ENCODE measurements around the gene SYK. TPM values are rescaled to one million over a fixed set of nuclear protein-coding genes. Genes with fewer than 3 reads are reported as not detected.
A peak's percentile ranks its signal among the peaks of the same experiment; 100 is the strongest.

Gene SYK
- total RNA-seq, 1 donor from 2014 or later, result 12.0 TPM

- H3K27me3 ChIP-seq, result no peaks in the 10 kb centered on the region
- TF ChIP-seq POLR2AphosphoS5 (IDR thresholded peaks at IDR 0.05; ENCODE audit: insufficient read depth in 1 of 2, low read depth in 1 of 2) (no peak), POLR2A (IDR thresholded peaks at IDR 0.05) (no peak)
- DNase-seq (ENCODE audit: extremely low spot score in 2 of 2), result no peak
- intact Hi-C loops (cut with DNase I), result loop anchor here (10.0 kb wide), 1 partner anchor 761 kb away; no protein-coding TSS in a partner anchor
- no peaks in the 10 kb centered on the region for H3K36me3 ChIP-seq
- no peak overlapping the region for H3K4me3 ChIP-seq
- H3K27ac ChIP-seq, result no peak overlapping the region
- no peaks in the 10 kb centered on the region for H3K9me3 ChIP-seq
- H3K4me1 ChIP-seq, result peaks cover under 1% of the 10 kb centered on the region
These were observed 112.6 kb downstream of the SYK start for GRCh38 chr9:90914196-90914595.

GRCh38 chr9:90914868-90915483, 113.4 kb downstream of the SYK start:
- DNase-seq (ENCODE audit: extremely low spot score in 2 of 2), result no peak
- Histone ChIP-seq H3K27ac (no peak overlapping the region), H3K27me3 (no peaks in the 10 kb centered on the region), H3K4me1 (peaks cover 8% of the 10 kb centered on the region), H3K36me3 (no peaks in the 10 kb centered on the region), H3K9me3 (no peaks in the 10 kb centered on the region), H3K4me3 (no peak overlapping the region)
- TF ChIP-seq CTCF (IDR thresholded peaks at IDR 0.05), result peak; percentile 76 to 98 (median 79)
- no peak for TF ChIP-seq POLR2A (IDR thresholded peaks at IDR 0.05)
- peak in 1 of 2 donors; percentile 13 for TF ChIP-seq POLR2AphosphoS5 (IDR thresholded peaks at IDR 0.05; ENCODE audit: insufficient read depth in 1 of 2, low read depth in 1 of 2)
- intact Hi-C loops (cut with DNase I), result loop anchor here (5.0 to 10.0 kb wide), 2 partner anchors 512 to 760 kb away; no protein-coding TSS in a partner anchor

- TF ChIP-seq CTCF (IDR thresholded peaks at IDR 0.05) (no peak), POLR2A (IDR thresholded peaks at IDR 0.05) (no peak), POLR2AphosphoS5 (IDR thresholded peaks at IDR 0.05; ENCODE audit: insufficient read depth in 1 of 2, low read depth in 1 of 2) (no peak)
- Histone ChIP-seq H3K27me3 (no peaks in the 10 kb centered on the region), H3K4me1 (peaks cover 15% of the 10 kb centered on the region), H3K36me3 (no peaks in the 10 kb centered on the region), H3K27ac (no peak overlapping the region), H3K9me3 (no peaks in the 10 kb centered on the region), H3K4me3 (no peak overlapping the region)
- intact Hi-C loops (cut with DNase I), result loop anchor here (5.0 to 10.0 kb wide), 2 partner anchors 512 to 759 kb away; no protein-coding TSS in a partner anchor
- DNase-seq (ENCODE audit: extremely low spot score in 2 of 2), result no peak
These were observed 114.1 kb downstream of the SYK start for GRCh38 chr9:90915693-90916092.

GRCh38 chr9:90916147-90916734, 114.6 kb downstream of the SYK start:
- H3K4me3 ChIP-seq, result no peak overlapping the region
- intact Hi-C loops (cut with DNase I), result loop anchor here (5.0 to 10.0 kb wide), 2 partner anchors 511 to 759 kb away; no protein-coding TSS in a partner anchor
- H3K4me1 ChIP-seq, result peaks cover 18% of the 10 kb centered on the region
- no peaks in the 10 kb centered on the region for H3K27me3 ChIP-seq
- no peak for TF ChIP-seq CTCF (IDR thresholded peaks at IDR 0.05)
- no peaks in the 10 kb centered on the region for H3K36me3 ChIP-seq
- DNase-seq (ENCODE audit: extremely low spot score in 2 of 2), result no peak
- H3K27ac ChIP-seq, result no peak overlapping the region
- no peaks in the 10 kb centered on the region for H3K9me3 ChIP-seq

GRCh38 chr9:90919883-90920282, 118.3 kb downstream of the SYK start:
- peaks cover 29% of the 10 kb centered on the region for H3K4me1 ChIP-seq

More at GRCh38 chr9:90919883-90920282, 118.3 kb downstream of the SYK start:
- Histone ChIP-seq H3K27me3 (no peaks in the 10 kb centered on the region), H3K4me3 (no peak overlapping the region), H3K27ac (no peak overlapping the region), H3K9me3 (no peaks in the 10 kb centered on the region), H3K36me3 (no peaks in the 10 kb centered on the region)
- intact Hi-C loops (cut with DNase I), result loop anchor here (5.0 to 10.0 kb wide), 2 partner anchors 507 to 755 kb away; no protein-coding TSS in a partner anchor
- TF ChIP-seq CTCF (IDR thresholded peaks at IDR 0.05) (no peak), POLR2AphosphoS5 (IDR thresholded peaks at IDR 0.05; ENCODE audit: insufficient read depth in 1 of 2, low read depth in 1 of 2) (no peak), POLR2A (IDR thresholded peaks at IDR 0.05) (no peak)
- DNase-seq (ENCODE audit: extremely low spot score in 2 of 2), result no peak

All from vagina (tissue), 2 donors.